Measurements from ENCODE around the gene RNU5D-1. TPM values are rescaled to one million over a fixed set of nuclear protein-coding genes. Genes with fewer than 3 reads are reported as not detected.

RNU5D-1 gene
- total and polyA plus RNA-seq, 10 of the 15 experiments (the other 5 are each of a cell fraction or from before 2014, with no cell fraction given) = not detected

GRCh38 chr1:44730741-44731512, at the start of gene RNU5D-1 (continued):
- TF ChIP-seq ZBTB40 (IDR thresholded peaks at IDR 0.05; ENCODE audit: borderline replicate concordance) = no peak
- TF ChIP-seq ZZZ3 (IDR thresholded peaks at IDR 0.05; ENCODE audit: control insufficient read depth, insufficient read length, low read depth) = no peak
- TF ChIP-seq FOS (IDR thresholded peaks at IDR 0.05; ENCODE audit: borderline replicate concordance, extremely low read depth, insufficient read length) = no peak
- TF ChIP-seq POU2F2 (IDR thresholded peaks at IDR 0.05; ENCODE audit: borderline replicate concordance, low read depth, low read length) = peak; percentile 99
- TF ChIP-seq NFXL1 (IDR thresholded peaks at IDR 0.05; ENCODE audit: borderline replicate concordance) = no peak
- no peak for TF ChIP-seq SREBF1 (IDR thresholded peaks at IDR 0.05; ENCODE audit: low read length)
- TF ChIP-seq JUNB (IDR thresholded peaks at IDR 0.05) = peak; percentile 66
- TF ChIP-seq STAT3 (IDR thresholded peaks at IDR 0.05; ENCODE audit: low read depth, low read length) = no peak
- TF ChIP-seq LARP7 (IDR thresholded peaks at IDR 0.05) = peak; percentile 52; the same call in 1 of the 2 replicates
- TF ChIP-seq BACH1 (IDR thresholded peaks at IDR 0.05; ENCODE audit: borderline replicate concordance) = peak; percentile 99
- no peak; the same call in 1 of the 2 replicates for TF ChIP-seq ELK1 (IDR thresholded peaks at IDR 0.05; ENCODE audit: low read depth, low read length)
- TF ChIP-seq SMAD1 (IDR thresholded peaks at IDR 0.05; ENCODE audit: low read depth, partially characterized antibody) = peak; percentile 99
- peak; percentile 89 for TF ChIP-seq MEF2B (IDR thresholded peaks at IDR 0.05; ENCODE audit: partially characterized antibody, poor library complexity, severe bottlenecking)
- TF ChIP-seq PKNOX1 (IDR thresholded peaks at IDR 0.05) = no peak; the same call in 1 of the 2 replicates
- peak; percentile 72 to 88 (median 83) for TF ChIP-seq CTCF (IDR thresholded peaks at IDR 0.05 in 2 of 3, conservative IDR thresholded peaks at IDR 0.05 in 1 of 3; ENCODE audit: control insufficient read depth in 2 of 3, extremely low read depth in 1 of 3, insufficient read depth in 1 of 3, low read depth in 3 of 3, low read length in 3 of 3)
- TF ChIP-seq ATF3 (IDR thresholded peaks at IDR 0.05; ENCODE audit: borderline replicate concordance, extremely low read depth, low read depth, low read length) = peak; percentile 43; the same call in 1 of the 2 replicates
- no peak for TF ChIP-seq SUPT20H (IDR thresholded peaks at IDR 0.05; ENCODE audit: borderline replicate concordance, control insufficient read depth, low read depth, low read length)
- TF ChIP-seq POLR2A (IDR thresholded peaks at IDR 0.05; ENCODE audit: low read depth, low read length) = peak; percentile 96
- TF ChIP-seq CBX5 (IDR thresholded peaks at IDR 0.05; ENCODE audit: low read depth) = peak; percentile 72; the same call in 1 of the 2 replicates
- TF ChIP-seq ZSCAN29 (IDR thresholded peaks at IDR 0.05) = no peak; the same call in 1 of the 2 replicates
- peak; percentile 30; the same call in 1 of the 2 replicates for TF ChIP-seq PAX5 (IDR thresholded peaks at IDR 0.05; ENCODE audit: borderline replicate concordance, low read depth, low read length)
